Central memory CD4-positive, alpha-beta T cell (primary cell): ENCODE results near the gene ABTB2.
"Not testable (repeated sequence)": the region's sequence is repeated elsewhere in the genome, so short reads cannot be mapped to it uniquely, and the experiment has no call there.

Source experiments
- DNase-seq: peaks from one replicate; pipeline ENCODE4 v3.0.0; 2022

Gene ABTB2

GRCh38 chr11:34232807-34233206 lies 125.0 kb downstream of the ABTB2 start:
- DNase-seq, result no peak

- no peak for DNase-seq
These were observed 131.6 kb downstream of the ABTB2 start for GRCh38 chr11:34226210-34226609.

GRCh38 chr11:34225091-34225490 lies 132.7 kb downstream of the ABTB2 start:
- no peak for DNase-seq

GRCh38 chr11:34224434-34224966 lies 133.3 kb downstream of the ABTB2 start:
- no peak for DNase-seq

GRCh38 chr11:34223907-34224306 lies 133.9 kb downstream of the ABTB2 start:
- no peak for DNase-seq

GRCh38 chr11:34223021-34223813 lies 134.6 kb downstream of the ABTB2 start:
- DNase-seq, result no peak

GRCh38 chr11:34222030-34222429 lies 135.8 kb downstream of the ABTB2 start:
- no peak for DNase-seq

- no peak for DNase-seq
These were observed 137.9 kb downstream of the ABTB2 start for GRCh38 chr11:34219941-34220370.

GRCh38 chr11:34219279-34219678 lies 138.5 kb downstream of the ABTB2 start:
- DNase-seq, result no peak

GRCh38 chr11:34218756-34219155 lies 139.1 kb downstream of the ABTB2 start:
- not testable (repeated sequence) for DNase-seq

GRCh38 chr11:34218067-34218466 lies 139.7 kb downstream of the ABTB2 start:
- DNase-seq, result no peak

- DNase-seq, result no peak
These were observed 141.1 kb downstream of the ABTB2 start for GRCh38 chr11:34216706-34217105.

- no peak for DNase-seq
These were observed 141.9 kb downstream of the ABTB2 start for GRCh38 chr11:34215806-34216453.

- DNase-seq, result no peak
These were observed 142.6 kb downstream of the ABTB2 start for GRCh38 chr11:34214961-34215805.

GRCh38 chr11:34213366-34213765 lies 144.4 kb downstream of the ABTB2 start:
- no peak for DNase-seq

- no peak for DNase-seq
These were observed 145.2 kb downstream of the ABTB2 start for GRCh38 chr11:34212566-34212965.

GRCh38 chr11:34209809-34210208 lies 148.0 kb downstream of the ABTB2 start:
- no peak for DNase-seq

- no peak for DNase-seq
These were observed 149.3 kb downstream of the ABTB2 start for GRCh38 chr11:34208266-34209135.

- no peak for DNase-seq
These were observed 150.2 kb downstream of the ABTB2 start for GRCh38 chr11:34207487-34208180.

- DNase-seq, result no peak
These were observed 151.2 kb downstream of the ABTB2 start for GRCh38 chr11:34206407-34207300.
